Stomach (tissue), 4 donors: ENCODE data around the gene PLXND1.

Experiments
- POLR2A ChIP-seq, 4 donors: fragments of 450-650 bp; IDR thresholded peaks; one replicate each; pipeline ENCODE4 v1.6.1; 2016; ENCODE audit warnings: antibody characterized with exemption in 4 of 4, control low read depth in 2 of 4, mild to moderate bottlenecking in 1 of 4, moderate library complexity in 1 of 4
- POLR2AphosphoS5 ChIP-seq, 3 donors: sonication (generic); formaldehyde crosslinking; IDR thresholded peaks; one replicate each; pipeline ENCODE4 v1.6.1; 2016; ENCODE audit warnings: antibody characterized with exemption in 3 of 3
- TF ChIP-seq, protein P1 (sequence below), 7 experiments: fragments of 450-650 bp in 4 of 7; fragments of 200-600 bp in 3 of 7; sonication (generic) in 3 of 7; IDR thresholded peaks; one replicate each; pipeline ENCODE4 v1.5.1; 2016 to 2019; ENCODE audit warnings: antibody characterized with exemption in 7 of 7, control low read depth in 2 of 7, mild to moderate bottlenecking in 1 of 7

DNA sequence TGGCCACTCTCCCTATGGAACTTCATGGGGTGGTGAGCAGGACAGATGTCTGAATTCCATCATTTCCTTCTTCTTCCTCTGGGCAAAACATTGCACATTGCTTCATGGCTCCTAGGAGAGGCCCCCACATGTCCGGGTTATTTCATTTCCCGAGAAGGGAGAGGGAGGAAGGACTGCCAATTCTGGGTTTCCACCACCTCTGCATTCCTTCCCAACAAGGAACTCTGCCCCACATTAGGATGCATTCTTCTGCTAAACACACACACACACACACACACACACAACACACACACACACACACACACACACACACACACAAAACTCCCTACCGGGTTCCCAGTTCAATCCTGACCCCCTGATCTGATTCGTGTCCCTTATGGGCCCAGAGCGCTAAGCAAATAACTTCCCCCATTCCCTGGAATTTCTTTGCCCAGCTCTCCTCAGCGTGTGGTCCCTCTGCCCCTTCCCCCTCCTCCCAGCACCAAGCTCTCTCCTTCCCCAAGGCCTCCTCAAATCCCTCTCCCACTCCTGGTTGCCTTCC, 76.2 kb downstream of the PLXND1 start:
- TF ChIP-seq, protein P1, sequence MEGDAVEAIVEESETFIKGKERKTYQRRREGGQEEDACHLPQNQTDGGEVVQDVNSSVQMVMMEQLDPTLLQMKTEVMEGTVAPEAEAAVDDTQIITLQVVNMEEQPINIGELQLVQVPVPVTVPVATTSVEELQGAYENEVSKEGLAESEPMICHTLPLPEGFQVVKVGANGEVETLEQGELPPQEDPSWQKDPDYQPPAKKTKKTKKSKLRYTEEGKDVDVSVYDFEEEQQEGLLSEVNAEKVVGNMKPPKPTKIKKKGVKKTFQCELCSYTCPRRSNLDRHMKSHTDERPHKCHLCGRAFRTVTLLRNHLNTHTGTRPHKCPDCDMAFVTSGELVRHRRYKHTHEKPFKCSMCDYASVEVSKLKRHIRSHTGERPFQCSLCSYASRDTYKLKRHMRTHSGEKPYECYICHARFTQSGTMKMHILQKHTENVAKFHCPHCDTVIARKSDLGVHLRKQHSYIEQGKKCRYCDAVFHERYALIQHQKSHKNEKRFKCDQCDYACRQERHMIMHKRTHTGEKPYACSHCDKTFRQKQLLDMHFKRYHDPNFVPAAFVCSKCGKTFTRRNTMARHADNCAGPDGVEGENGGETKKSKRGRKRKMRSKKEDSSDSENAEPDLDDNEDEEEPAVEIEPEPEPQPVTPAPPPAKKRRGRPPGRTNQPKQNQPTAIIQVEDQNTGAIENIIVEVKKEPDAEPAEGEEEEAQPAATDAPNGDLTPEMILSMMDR (IDR thresholded peaks at IDR 0.05) = no peak
- TF ChIP-seq POLR2AphosphoS5 (IDR thresholded peaks at IDR 0.05) (no peak), POLR2A (IDR thresholded peaks at IDR 0.05) (no peak)
